ENCODE data around the gene PLS1. TPM values are rescaled to one million over a fixed set of nuclear protein-coding genes. Genes with fewer than 3 reads are reported as not detected.

Gene PLS1
- total RNA-seq, 1 donor: 2.4 TPM

DNA sequence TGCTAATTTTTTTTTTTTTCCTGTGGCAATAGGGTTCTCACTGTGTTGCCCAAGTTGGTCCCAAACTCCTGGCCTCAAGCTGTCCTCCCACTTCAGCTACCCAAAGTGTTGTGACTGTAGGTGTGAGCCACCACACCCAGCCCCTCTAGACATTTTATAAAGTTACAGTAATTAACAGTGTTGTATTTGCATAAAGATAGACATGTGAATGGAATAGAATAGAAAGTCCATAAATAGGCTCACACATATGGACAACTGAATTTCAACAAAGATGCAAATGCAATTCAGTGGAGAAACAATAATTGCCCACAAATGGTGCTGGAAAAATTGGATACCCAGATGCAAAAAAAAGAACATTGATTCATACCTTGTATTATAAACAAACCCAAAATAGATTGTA, 39.9 kb downstream of the PLS1 start:
- no peak for DNase-seq (ENCODE audit: low read depth in 2 of 3, low spot score in 2 of 3)

DNA sequence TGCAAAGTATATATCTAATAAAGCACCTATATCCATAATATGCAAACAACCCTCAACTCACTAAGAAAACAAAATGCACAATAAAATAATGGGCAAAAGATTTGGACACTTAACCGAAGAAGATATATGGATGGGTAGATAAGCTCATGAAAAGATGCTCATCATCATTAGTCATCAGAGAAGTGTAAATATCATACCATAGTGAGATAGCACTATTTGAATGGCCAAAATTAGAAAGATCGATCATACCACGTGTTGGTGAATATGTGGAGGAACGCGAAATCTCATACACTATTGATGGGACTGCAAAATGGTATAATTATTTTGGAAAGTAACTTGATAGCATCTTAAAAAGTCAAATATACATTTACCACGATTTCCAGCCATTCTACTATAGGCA, 40.5 kb downstream of the PLS1 start:
- DNase-seq (ENCODE audit: low read depth in 2 of 3, low spot score in 2 of 3): no peak

DNA sequence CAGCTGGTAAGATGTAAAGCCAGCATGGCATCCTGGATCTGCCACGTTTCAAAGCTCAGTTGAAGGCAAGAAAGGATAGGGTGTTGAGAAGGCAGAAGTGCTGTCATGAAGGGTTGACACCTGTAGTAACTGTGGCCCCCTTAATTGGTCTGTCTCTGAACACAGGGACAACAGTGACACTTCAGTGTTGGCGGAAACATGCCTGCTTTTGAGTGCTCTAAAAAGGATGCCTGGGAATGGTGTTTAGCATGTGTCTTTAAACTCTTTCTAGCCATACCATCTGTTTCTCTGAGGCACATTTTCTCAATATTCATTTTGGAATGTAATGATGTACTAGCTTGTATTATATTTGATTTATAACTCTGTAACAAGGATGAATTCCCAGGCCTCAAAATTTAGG, 42.1 kb downstream of the PLS1 start:
- DNase-seq (ENCODE audit: low read depth in 2 of 3, low spot score in 2 of 3): no peak

DNA sequence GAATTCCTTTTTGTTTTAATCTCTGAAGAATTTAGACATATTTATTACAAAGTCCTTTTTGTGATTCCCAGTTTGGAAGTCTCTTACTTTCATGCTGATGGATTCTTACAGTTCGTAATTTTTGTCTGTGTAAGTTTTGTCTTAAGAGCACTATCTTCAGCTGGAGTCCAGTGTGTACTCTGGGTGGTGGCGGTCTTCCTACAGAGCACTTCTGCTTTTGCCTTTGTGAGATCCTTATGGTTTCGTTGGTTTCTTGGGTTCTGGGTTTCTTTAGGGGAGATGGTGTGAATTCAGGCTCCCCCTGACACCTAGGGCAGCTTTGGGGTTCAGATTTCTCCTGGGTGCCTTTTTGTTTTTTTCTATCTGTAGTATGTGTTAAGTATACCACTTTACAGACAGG, 45.3 kb downstream of the PLS1 start:
- DNase-seq (ENCODE audit: low read depth in 2 of 3, low spot score in 2 of 3): no peak

DNA sequence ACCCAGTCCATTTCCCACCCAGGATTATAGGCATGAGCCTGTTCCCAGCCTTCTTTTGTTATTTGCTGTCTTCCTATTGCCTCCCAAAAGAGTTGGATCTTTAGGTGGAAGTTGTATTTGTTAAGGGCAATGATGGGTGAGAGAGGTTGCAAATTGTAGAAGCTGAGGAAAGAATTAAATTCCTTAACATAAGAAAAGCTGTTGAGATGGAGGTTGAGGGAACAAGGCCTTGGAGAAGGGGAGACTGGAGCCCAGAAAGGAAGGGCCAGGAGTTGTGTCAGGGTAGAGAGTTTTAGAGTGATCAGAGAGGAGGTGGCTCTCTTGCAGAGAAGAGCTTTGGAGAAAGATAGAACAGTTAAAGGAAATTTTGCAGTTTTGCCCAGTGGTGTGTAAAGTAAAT, 46.8 kb downstream of the PLS1 start:
- DNase-seq (ENCODE audit: low read depth in 2 of 3, low spot score in 2 of 3): no peak

DNA sequence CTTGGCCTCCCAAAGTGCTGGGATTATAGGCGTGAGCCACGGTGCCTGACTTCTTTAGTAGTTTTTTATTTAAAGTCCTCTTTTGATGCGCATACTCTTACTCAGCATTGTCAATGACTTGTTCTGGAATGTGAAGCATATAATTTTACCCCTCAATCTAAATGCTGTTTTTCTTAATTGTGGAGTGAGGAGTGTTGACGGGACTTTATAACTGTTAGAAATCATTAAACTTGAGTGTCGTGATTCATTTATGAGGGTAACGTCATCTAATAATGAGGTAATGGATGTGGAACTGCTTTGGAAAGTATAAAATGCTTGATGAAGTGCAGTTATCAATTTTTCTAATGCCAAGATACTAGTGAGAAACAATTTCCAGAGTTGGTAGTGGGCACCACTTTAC, 48.3 kb downstream of the PLS1 start:
- DNase-seq (ENCODE audit: low read depth in 2 of 3, low spot score in 2 of 3): no peak

DNA sequence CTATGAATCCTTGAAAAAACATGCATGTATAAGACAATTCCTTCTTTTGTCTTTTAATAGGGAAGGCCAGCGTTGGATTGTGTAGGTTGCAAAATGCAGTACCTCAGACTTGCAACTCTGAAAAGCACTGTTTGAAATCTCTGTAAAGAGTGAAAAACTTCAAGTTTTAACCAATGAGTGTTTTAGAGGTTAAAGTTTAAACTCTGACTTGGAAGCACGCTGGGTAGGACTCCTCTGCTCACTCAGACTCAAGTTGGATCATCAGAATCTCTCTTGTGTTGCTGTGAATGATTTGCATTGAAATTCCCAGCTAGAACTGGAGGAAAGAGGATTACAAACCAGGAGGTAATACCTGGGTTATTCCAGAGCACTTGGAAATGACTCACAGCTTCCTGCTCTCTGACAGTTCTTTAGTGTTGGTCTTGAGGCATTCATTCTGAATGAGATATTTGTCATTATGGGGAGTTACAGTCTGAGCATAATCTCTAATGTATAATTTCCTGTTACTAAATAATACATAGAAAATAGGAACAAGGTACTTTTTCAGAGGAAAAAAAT, 49.1 kb downstream of the PLS1 start:
- no peak for DNase-seq (ENCODE audit: low read depth in 2 of 3, low spot score in 2 of 3)

DNA sequence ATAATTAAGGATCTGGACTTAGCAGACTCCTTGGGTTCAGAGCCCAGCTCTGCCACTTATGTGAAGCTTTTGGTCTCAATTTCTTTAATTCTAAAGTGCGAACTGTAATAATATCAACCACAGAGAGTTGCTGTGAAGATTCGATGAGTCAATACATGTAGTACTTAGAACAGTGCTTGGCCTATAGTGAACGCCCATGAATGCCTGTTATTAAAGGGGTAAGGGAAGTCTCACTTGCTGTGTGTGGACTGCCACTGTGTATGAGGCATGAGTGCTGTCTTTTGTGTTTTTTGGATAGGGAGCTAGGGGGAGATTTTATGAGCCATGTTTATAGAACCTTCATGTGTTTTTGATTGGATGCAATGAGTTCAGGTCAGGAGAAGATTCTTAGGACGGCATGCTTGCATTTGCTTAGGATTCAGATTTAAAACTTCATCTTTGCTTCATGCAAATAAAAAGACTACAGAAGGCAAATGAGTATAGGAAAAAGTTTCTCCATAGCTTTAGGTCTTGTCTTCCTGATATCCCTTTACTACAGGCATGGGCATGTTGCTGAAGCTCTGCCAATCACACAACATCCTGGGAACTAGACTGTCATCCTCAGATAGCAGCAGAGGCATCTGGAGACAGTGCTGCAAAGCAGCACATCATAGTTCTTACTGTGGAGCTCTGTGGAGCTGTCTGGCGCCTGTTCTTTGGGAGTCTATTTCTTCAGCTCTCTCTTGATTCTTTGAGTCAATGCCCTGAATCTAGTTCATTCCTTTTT, 50.0 kb downstream of the PLS1 start:
- no peak for DNase-seq (ENCODE audit: low read depth in 2 of 3, low spot score in 2 of 3)

DNA sequence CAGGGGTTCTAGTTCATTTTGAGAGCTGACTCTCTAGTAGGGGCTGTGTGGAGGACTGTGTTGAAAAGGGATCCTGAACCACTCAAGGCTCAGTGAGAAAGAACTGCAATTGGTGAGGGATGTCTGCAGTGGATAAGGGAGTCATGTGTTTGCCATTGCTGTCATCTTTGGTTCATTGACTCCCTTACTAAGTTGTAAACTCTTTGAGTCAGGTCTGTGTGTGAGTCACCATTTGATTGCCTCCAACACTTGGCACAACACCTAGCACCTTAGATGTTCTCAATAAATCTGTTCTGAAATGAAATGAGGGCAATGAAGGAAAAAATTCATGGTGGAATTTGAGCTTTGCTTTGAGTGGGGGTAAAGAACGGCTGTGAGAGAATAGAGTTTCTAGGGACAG, 51.7 kb downstream of the PLS1 start:
- no peak for DNase-seq (ENCODE audit: low read depth in 2 of 3, low spot score in 2 of 3)

DNA sequence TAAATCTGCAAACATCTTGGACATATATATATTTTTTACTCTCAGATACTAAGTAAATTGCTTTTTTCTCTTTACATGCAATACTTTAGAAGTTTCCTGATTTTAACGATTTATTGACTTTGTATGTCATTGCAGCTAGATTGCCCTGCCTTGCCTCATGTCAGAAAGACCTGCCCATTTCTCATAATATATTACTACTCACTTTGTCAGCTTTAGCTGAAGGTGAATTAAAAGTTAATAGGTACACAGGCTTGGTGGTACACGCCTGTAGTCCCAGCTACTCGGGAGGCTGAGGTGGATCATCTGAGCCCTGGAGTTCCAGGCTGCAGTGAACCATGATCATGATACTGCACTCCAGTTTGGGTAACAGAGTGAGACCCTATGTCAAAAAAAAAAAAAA, 52.8 kb downstream of the PLS1 start:
- no peak for DNase-seq (ENCODE audit: low read depth in 2 of 3, low spot score in 2 of 3)

DNA sequence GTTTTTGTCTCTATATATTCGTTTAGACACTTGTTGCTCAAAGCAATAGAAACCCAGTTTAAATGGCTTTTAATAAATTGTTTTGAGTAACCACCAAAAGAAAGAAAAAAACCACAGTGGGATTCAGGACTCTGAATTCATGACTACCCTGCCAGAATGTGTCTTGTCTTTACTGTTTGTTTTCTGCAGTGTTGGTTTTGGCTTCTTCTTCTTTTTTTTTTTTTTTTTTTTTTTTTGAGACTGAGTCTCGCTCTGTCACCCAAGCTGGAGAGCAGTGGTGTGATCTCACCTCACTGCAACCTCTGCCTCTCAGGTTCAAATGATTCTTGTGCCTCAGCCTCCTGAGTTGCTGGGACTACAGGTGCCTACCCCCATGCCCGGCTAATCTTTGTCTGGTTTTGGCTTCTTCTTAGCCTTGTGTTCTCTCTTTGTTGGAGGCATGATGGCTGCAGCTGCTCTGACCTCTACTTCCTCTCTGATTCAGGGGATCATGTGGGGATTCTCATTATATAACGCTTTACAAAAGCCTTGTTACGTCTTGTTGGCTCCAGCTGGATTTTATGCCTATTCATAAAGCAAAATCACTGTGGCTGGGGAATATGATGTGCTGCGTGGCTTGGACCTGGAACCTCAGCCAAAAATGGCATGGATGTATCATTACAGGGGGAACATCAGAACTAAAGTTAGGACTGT, 54.0 kb downstream of the PLS1 start:
- peak in 1 of 3 donors; percentile 31 for DNase-seq (ENCODE audit: low read depth in 2 of 3, low spot score in 2 of 3)

DNA sequence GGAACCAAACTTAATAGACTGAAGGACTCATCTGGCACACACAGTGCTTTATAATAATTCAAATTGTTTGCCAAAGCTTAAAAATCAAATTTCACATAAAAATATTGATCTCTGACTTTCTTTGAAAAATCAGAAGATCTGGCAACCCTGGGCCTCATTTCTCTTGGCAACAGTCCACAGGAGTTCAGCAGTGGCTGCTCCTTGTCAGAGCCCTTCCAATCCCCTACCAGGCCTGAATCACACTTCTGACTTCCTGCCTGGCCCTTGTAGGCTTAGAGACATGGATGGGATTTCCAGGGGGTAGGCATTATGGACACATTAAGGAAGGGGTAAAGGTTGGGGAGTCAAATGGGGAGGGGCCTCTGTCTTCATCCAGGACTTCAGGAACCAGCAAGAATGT, 55.5 kb downstream of the PLS1 start:
- no peak for DNase-seq (ENCODE audit: low read depth in 2 of 3, low spot score in 2 of 3)

DNA sequence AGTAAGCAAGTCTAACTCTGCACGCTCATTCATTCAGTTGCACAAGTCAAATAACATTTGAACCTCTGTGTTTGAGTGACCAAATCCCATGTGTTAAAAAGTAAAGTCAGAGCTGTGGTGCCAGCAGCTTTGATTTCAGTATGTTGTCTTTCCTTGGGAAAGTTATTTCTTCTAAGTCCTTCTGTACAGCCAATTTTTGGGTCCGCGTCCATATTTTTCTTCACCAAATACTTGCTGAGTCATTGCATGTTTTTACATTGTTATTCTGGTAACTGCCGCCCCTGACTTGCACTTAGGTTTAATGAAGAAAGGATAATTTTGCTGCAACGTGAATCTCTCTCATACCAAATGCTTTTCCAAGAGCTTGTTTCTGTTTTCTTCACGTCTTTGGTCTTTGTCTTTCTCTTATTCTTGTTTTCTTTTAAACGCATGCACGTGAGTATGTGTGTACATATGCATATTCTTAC, 56.7 kb downstream of the PLS1 start:
- DNase-seq (ENCODE audit: low read depth in 2 of 3, low spot score in 2 of 3): peak in 1 of 3 donors; percentile 26

DNA sequence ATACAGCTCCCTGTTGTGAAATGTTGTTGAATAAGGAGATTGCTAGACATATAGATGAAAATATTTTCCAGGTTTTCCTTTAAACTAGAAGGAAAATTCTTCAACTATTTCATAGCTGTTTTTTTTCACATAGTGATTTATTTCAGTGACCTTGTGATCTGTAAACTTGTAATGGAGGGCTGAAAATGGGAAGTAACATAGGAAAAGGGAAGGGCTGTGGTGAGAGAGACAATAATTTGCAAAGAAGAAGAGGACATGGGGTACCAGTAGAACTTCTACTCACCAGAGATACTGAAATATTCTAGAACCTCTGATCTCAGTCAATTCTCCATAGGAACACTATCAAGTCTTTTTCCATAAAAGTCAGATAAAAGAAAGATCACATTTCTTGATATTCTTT, 60.4 kb downstream of the PLS1 start:
- DNase-seq (ENCODE audit: low read depth in 2 of 3, low spot score in 2 of 3): peak in 1 of 3 donors; percentile 20

DNA sequence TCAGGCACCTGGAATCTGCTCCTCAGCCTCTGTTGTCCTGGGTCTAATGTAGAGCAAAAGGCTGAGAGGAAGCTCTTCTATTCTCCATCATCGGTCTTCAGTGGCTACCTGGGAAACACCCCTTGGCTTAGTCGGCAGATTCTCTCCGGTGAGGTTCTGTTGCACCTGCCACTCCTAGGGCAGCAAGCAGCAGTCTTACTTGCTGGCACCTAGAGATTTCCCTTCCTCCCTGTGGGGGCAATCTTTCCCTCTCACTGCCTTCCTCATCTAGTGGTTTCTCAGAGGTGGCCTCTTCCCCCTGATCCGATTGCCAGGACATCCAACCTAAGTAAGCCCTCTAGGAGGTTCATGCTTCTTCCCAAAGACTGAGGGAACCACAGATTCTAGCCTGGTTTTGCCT, 60.8 kb downstream of the PLS1 start:
- no peak for DNase-seq (ENCODE audit: low read depth in 2 of 3, low spot score in 2 of 3)

DNA sequence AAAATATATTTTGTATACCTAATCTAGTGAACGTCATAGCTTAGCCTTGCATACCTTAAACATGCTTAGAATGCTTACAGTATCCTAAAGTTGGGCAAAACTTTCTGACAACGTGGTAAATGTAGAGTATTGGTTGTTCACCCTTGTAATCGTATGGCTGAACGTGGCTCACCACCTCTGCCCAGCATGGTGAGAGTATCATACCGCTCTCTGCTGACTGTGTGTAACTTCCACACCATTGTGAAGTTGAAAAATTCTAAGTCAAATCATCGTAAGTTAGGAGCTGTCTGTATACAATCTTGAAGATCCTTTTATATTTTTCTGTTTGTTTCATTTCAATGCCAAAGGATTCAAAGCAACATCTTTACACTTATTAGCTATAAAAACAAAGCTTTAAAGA, 64.2 kb downstream of the PLS1 start:
- DNase-seq (ENCODE audit: low read depth in 2 of 3, low spot score in 2 of 3): no peak

DNA sequence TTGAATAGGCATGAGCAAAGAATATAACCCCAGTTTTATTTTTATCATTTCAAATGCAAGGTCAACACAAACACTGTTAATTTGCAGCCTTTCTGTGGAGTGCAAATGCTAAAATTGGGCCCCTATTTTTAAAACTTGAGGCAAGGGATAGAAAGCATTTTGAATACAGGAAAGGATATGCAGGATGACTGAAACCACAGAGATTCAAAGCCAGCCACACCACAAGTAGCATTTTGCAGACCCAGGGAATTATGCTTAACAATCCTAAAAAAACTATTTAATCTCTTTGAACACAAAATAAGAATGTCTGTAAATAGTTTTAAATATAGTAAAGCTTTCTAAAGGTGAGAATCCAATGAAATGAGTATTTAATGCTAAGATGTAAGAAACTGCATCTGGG, 64.7 kb downstream of the PLS1 start:
- DNase-seq (ENCODE audit: low read depth in 2 of 3, low spot score in 2 of 3): no peak

DNA sequence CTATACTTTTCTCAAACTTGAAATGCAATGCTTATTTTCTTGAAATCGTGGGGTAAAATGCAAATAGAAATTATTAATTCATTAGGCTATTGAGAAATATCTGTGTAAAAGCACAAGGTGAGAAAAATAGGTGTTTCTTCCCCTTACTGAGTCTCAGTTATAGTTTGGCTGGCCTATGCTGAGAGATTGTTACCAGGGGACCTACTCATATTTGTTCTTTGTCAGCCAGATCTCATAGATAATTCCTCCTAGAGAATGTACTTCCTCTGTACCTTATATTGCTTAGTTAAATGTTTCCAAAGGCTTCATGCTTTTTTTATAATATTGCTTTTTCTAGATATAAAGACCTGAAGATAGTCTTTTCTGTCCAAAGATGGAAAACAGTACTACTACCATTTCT, 67.7 kb downstream of the PLS1 start:
- no peak for DNase-seq (ENCODE audit: low read depth in 2 of 3, low spot score in 2 of 3)

DNA sequence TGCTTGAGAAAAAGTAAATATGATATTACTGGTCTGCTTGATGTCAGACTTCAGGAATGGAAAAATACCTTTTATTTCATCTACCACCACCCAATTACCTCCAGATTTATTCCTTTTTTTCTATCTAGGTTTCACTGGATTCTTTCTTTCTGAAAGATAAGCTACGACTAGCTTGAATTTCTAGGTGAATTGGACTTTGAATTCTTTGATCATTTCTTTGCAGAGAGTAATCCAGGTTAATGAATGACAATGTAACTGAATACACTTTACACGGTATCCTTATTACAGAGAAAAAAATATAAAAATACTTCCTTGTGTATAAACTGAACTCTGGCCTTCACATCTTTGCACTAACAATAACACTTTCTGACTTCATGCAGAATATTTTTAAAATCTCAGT, 68.1 kb downstream of the PLS1 start:
- no peak for DNase-seq (ENCODE audit: low read depth in 2 of 3, low spot score in 2 of 3)

DNA sequence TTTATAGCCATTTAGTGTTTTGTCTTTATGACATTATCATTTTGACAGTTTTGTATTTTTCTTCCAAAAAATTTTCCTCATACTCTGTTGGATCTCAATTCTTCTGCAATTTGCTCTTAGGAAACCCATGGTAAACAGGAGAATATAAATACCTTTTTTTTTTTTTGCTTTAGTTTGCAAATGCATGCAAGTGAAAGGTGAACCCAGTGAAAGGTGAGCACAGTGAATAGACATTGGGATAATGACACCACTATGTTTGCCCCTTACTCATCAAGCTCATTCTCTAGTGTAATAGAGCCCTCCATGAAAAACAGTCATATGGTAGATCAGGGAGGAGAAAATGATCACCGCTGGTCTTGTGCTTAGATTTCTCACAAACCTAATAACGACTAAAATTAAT, 68.6 kb downstream of the PLS1 start:
- DNase-seq (ENCODE audit: low read depth in 2 of 3, low spot score in 2 of 3): no peak

DNA sequence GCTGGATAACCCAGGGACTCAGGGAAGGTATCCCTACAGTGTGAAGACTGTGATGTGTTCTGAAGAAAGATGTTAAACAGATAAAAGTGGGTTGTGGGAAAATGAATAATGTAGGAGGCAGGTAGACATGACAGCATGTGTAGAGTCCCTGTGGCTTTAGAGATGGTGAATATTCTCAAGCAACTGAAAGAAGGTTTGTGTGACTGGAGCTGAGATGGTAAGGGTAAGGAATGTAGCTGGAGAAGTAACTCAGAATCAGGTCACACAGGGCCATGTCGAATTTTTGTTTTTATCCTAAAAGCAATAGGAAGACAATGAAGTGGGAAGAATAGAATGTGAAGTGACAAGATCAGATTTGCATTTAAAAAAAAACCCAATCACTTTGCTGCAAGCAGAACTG, 73.9 kb downstream of the PLS1 start:
- DNase-seq (ENCODE audit: low read depth in 2 of 3, low spot score in 2 of 3): no peak

DNA sequence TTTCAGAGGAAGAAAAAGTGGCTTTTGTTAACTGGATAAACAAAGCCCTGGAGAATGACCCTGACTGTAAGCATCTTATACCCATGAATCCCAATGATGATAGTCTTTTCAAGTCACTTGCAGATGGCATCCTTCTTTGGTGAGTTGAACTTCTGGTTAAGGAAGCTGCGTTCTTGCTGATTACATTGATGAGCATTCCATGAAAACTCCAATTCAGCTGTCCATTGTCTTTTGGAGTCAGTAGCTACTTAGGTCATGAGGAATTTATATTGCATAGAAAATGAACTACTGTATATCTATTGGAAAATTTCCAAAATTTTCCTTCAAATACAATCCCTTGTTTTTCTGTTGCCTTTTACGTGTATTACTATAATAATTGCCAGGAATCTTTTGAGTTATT, 80.0 kb downstream of the PLS1 start:
- DNase-seq (ENCODE audit: low read depth in 2 of 3, low spot score in 2 of 3): no peak
